ENCODE data around the gene NEMP1. TPM values are rescaled to one million over a fixed set of nuclear protein-coding genes. Genes with fewer than 3 reads are reported as not detected.

The NEMP1 gene
- total RNA-seq, 6 experiments from 2014 or later: 13.0 to 22.1 (median 20.7) TPM

DNA sequence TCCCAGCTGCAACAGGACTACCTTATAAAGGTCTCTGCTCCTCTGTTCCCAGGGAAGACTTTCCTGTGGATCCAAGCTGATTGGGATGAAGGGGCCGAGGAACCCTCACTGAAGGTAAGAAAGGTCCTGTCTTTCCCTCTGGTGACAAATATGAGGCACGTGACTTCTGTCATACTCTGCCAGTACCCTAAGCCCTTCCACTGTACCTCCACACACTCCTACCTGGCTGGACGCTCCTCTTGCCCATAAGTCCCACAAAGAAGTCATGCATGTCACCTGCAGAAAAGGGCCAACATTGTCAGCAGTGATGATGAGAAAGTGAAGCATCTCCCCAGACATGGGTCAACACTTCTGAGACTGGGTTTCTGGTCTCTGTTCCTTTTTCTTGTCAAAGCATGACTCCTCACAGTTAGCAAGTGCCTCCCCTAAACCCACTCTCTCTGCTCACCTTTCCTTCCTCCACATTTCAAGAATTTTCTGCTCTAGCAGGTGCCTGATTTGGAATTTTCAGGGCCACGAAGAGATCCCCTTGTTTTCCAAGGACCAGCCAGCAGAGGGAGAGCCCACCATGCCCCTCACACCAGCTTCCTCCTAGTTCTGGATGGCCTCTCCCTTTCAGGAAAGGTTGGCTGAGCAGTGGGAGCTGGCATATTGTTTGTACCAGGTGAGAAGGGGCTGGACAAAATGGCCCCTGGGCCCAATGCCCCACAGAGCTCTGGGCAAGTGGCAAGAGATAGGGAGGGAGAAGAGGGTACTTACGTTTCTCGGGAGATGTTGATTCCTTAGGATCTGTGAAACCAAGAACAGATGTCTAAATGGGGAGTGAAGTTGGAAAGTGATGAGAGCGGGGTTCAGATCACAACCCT is 65.8 kb downstream of the NEMP1 start:
- TF ChIP-seq CTCF (IDR thresholded peaks at IDR 0.05): 0 out of 2 replicates have a peak, but pooled peaks have one; percentile 16
- peaks cover 24% of the 10 kb centered on the region for H3K4me1 Mint-ChIP-seq (ENCODE audit: low read depth)
- no peak overlapping the region for H3K27ac Mint-ChIP-seq
- no peaks in the 10 kb centered on the region for H3K36me3 Mint-ChIP-seq (ENCODE audit: low read depth)
- H3K4me3 Mint-ChIP-seq: no peak overlapping the region
- no peaks in the 10 kb centered on the region for H3K9me3 Mint-ChIP-seq
- peaks cover 43% of the 10 kb centered on the region for H3K27me3 Mint-ChIP-seq (ENCODE audit: insufficient read depth)
- DNase-seq: no peak

DNA sequence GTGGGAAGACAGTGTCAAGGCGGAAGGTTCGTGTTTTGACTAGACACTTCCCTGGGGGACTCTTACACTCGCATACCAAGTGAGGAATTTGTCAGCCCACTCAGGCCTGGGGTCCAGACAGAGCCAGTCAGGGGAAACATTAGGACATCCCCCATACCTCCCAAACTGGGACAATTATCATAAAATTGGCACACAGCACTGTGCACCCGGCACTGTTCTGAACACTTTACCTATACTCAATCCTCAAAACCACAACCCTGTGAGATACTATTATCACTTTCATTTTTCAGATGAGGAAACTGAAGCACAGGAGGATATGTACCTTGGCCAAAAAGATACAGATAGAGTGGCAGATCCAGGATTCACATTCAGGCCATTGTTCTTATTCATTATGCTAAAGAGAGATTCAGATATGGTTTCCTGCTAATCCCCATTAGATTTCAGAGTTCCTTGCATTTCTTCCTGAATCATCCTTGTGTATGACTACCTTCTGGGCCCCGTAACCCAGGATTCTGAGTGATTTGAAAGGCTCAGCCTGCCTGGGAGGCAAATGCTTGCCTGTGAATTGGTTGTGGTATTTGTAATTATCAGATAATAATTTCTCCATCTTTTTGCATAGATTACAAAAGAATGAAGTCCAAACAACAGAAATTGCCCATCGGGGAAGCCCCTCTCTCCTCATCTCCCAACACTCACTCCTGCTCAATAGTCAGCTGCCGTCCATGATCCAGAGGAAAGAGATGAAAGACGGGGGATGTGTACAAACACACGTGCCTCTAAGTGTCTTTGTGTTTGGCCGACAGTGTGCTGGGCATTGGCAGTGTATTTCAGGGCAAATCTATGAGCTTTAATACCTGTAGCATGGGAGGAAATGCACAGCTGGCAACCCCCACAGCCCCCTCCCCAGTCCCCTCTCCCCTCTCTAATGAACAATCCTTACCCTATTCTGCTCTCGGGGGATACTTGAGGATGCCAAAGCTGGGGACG is 66.9 kb downstream of the NEMP1 start:
- Mint-ChIP-seq H3K27me3 (ENCODE audit: insufficient read depth) (peaks cover 38% of the 10 kb centered on the region), H3K9me3 (no peaks in the 10 kb centered on the region), H3K27ac (no peak overlapping the region), H3K36me3 (ENCODE audit: low read depth) (no peaks in the 10 kb centered on the region), H3K4me3 (no peak overlapping the region), H3K4me1 (ENCODE audit: low read depth) (peaks cover 33% of the 10 kb centered on the region)
- no peak for DNase-seq
- TF ChIP-seq CTCF (IDR thresholded peaks at IDR 0.05): no peak

GRCh38 chr12:57010627-57011247 is 67.9 kb downstream of the NEMP1 start:
- Mint-ChIP-seq H3K27me3 (ENCODE audit: insufficient read depth) (peaks cover 30% of the 10 kb centered on the region), H3K36me3 (ENCODE audit: low read depth) (no peaks in the 10 kb centered on the region), H3K27ac (no peak overlapping the region), H3K4me1 (ENCODE audit: low read depth) (peaks cover 36% of the 10 kb centered on the region), H3K4me3 (no peak overlapping the region), H3K9me3 (no peaks in the 10 kb centered on the region)
- no peak for DNase-seq
- TF ChIP-seq CTCF (IDR thresholded peaks at IDR 0.05): no peak

DNA sequence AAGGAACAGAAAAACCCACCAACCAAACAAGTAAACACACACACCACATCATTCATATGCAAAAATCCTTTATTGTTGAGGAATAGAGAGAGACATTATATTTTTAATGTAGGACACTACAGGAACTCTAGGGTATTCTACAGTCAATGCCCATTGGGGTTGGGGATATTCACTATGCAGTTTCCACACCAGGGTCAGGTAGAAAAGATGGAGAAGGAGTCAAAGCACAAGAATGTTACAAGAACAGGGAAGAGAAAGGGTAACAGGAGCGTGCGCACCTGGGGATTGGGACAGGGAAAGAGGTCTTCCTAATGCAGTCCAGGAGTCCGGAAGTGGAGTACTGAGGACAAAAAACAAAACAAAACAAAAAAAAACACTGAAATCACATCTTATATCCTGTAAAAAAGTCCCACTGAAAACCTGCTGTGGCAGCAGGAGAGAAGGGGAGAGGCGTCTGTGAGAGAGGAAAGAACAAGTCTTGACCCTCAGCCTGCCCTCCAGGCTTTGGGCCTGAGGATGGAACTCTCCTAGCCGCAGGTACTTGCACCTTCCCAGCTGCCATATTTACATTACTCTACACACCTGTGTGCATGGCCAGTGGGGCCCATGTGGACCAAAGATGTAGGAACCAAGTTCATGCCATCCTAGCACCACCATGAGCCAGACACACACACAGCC is 68.5 kb downstream of the NEMP1 start:
- no peak for TF ChIP-seq CTCF (IDR thresholded peaks at IDR 0.05)
- H3K4me1 Mint-ChIP-seq (ENCODE audit: low read depth): peaks cover 43% of the 10 kb centered on the region

DNA sequence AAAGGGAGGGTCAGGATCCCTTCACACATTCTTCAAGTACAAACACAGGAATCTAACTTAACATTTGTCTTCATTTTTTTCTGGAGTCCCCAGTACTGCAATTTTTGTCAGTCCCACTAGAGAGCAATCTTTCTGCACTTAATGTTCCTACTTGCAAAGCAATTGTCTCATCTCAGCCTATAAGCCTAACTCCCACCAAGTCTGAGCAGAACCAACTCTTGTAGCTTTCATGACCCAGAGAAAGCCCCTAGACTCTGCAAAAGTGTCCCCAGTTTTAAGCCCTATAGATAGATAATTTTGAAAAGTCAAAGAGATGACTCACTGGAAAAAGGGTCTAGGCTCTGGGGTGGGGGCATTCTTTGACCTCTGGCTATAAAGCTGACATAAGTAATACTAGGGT is 70.4 kb downstream of the NEMP1 start:
- Mint-ChIP-seq H3K27ac (no peak overlapping the region), H3K4me1 (ENCODE audit: low read depth) (peaks cover 46% of the 10 kb centered on the region), H3K9me3 (no peaks in the 10 kb centered on the region), H3K4me3 (no peak overlapping the region), H3K27me3 (ENCODE audit: insufficient read depth) (peaks cover 6% of the 10 kb centered on the region), H3K36me3 (ENCODE audit: low read depth) (peaks cover 13% of the 10 kb centered on the region)
- peak; percentile 71 for DNase-seq
- TF ChIP-seq CTCF (IDR thresholded peaks at IDR 0.05): peak; percentile 80

More for the DNA sequence above, 68.5 kb downstream of the NEMP1 start:
- H3K27me3 Mint-ChIP-seq (ENCODE audit: insufficient read depth): peaks cover 24% of the 10 kb centered on the region
- H3K36me3 Mint-ChIP-seq (ENCODE audit: low read depth): no peaks in the 10 kb centered on the region
- DNase-seq: no peak
- no peak overlapping the region for H3K27ac Mint-ChIP-seq
- no peak overlapping the region for H3K4me3 Mint-ChIP-seq
- H3K9me3 Mint-ChIP-seq: no peaks in the 10 kb centered on the region

Measured in HFFc6 (cell line).